GM19351 (cell line): ENCODE results near the gene ALDH8A1.
A peak's percentile ranks its signal among the peaks of the same experiment; 100 is the strongest.

ENCODE experiments used
- ATAC-seq: cut with Tn5 transposase; IDR thresholded peaks from one replicate; pipeline ENCODE4 v1.9.1; 2021; ENCODE audit warnings: mild to moderate bottlenecking, moderate library complexity; ENCODE audit not compliant: unreplicated experiment

ALDH8A1 gene

DNA sequence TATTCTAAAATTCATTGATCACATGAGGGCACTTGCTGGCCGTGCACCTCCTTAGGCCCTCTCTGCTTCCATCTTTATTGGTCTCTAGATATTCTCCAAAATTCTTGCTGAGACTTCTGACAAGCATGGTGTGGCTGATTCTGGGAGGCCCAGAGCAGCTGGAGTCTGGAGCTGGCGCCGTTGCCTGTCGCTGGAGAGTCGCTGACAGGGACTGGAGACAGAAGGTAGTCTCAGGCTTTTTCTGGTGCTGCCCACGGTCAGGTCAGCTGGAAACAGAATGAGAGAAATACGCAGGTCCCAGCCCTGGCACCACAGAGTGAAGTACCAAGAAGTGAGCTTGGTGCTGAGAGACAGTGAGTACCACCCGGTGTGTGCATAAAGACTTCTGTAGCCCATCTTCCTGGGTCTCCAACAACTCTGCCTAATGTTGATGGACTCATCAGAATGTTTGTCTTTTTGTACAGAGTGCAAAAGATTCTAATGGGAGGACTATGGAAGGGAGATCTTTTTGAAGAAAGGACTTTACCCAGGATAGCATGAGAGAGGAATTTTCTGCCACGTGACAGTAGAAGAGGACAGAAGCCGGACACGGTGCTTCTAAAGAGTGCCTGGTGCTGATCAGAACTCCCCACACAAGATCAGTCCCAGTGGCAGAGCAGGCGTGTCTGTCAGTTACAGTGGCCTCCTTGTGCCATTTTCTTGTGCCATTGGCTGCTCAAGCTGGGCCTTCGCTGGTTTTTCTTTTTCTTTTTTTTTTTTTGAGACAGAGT is 1.8 kb upstream of the ALDH8A1 start:
- no peak for ATAC-seq

DNA sequence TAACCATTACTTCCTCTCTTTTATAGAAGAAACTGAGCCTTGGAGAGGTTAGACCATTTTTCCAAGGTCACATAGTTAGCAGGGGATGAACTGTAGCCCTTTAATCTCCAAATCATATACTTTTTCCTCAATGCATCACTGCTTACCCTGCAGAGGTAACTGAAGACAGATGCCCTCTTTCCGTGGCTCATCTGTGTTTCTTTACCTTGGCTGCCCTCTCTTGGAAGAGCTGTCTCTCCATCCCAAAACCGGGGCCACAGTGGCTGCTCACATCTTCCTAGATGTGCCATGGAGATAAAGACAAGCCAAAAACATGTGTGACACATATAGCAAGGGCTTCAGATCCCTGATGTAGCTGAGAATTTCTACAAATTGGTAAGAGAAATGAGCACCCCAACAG is 581 bp upstream of the ALDH8A1 start:
- ATAC-seq = no peak

DNA sequence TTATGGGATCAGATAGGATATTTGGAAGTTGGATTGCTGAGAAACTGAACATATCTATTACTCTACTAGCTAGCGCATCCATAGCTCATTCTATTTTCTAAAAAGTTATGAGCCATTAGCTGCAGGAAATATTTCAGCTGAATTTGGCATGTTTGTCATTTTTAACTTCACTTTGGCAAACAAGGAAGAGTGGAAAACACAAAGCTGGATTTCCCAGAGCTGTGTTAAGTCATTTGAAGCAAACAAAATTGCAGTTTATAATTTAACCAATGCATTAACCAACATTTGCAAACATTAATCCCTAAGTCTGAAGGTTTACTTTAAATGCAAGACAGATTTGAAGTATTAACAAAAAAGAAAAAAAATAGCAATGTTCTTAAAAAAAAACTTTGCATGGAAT is 1.2 kb downstream of the ALDH8A1 start:
- no peak for ATAC-seq

DNA sequence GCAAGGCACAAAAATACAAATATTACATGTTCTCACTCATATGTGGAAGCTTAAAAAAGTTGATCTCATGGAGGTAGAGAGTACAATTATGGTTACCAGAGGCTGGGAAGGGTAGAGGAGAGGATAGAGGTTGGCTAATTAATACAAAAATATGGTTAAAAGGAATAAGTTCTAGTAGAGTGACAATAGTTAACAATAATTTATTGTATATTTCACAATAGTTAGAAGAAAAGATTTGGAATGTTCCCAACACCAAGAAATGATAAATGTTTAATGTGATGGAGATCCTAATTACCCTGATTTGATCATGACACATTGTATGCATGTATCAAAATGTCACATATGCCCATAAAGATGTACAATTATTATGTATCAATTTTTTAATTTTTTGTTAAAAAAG is 1.8 kb downstream of the ALDH8A1 start:
- ATAC-seq = no peak

DNA sequence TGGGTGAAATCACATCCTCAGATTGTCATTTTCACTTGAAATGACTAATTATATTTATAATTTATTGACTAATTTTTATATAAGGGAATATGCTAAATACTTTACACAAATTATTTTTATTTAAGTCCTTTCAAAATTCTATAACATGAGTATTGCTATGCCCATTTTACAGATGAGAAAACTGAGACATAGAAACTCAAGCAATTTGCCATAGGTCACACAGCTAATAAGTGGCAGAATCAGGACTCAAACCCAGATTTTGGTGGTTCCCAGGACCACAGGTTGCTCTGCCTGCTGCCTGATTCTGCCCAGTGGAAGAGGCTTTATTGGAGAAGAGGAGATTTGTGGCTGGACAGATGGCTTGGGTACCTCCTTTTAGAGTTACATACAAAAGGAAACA is 4.9 kb downstream of the ALDH8A1 start:
- no peak for ATAC-seq

DNA sequence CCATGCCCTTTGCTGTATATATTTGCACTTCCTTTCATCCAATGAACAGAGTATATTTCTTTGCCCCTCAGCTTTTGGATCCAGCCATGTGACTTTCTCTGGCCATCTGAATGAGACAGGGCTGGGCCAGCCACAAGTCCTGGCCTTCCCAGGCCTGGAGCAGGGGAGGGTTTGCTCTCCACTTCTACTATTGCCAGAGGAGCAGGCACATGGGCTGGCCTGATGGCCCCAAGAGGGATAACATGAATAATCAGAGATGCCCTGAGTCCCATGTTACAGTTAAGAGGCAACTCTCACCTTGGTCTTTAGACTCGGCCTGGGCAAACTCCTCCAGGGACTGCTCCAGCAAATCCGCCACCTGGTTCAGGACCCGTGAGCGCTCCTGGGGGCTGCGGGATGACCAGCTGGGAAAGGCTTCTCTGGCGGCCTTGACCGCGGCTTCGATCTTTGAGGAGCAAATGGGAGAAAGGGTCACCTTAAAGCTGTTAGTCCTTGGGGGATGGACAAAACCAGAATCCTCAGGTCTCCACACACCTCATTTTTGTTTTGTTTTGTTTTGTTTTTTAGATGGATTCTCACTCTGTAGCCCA is 6.3 kb downstream of the ALDH8A1 start:
- no peak for ATAC-seq

DNA sequence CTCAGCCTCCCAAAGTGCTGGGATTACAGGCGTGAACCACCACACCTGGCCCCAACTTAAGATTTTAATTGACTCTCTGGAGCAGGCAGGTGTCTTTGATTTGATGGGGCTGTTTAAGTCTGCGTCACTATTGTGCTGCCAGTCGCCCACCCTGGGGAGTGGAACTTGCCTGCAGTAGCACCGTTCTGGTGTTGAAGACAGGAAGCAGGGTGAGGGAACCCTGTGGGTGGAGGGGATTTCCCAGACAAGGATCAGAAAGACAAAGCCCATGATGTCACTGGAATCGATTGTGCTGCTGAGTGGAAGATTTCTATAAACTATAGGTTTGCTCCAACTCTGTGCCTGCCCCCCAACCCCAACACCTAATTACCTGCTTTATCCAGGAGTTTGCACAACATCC is 11.0 kb downstream of the ALDH8A1 start:
- peak; percentile 80 for ATAC-seq

DNA sequence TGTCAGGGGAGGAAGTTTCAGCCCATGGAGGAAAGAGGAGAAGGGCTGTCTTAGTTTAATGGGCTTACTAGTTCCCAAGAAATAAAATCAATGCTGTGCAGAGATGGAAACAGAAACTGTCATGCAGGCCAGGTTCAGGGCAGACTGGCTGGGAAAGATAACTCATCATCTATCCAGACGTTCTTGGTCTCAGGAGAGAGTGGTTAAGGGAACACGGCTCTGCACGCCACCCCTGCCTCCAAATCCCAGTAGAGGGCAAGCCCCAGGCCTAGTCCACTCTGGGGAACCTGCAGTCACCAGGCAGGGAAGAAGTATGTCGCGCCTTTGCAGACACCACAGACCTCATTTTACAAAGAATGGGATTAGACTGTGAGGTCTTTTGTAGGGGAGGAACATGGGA is 12.5 kb downstream of the ALDH8A1 start:
- no peak for ATAC-seq

DNA sequence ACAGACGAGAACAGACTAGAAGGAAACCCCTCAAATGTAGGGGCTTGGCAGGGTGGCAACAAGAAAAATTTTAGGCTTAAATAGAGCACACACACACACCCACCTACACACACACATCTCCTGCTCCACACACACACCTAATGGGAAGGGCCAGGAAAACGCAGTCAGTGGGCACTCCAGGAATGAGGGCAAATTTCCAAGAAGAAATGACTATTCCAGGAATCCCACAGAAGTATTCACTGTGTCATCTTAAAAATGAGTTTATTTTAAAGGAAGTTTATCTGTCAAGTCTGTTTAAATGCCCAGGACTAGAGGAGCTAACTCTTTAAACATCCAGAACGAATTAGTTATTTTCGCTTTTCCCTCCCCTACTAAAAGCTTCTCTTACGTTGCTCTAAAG is 13.0 kb downstream of the ALDH8A1 start:
- ATAC-seq = no peak

DNA sequence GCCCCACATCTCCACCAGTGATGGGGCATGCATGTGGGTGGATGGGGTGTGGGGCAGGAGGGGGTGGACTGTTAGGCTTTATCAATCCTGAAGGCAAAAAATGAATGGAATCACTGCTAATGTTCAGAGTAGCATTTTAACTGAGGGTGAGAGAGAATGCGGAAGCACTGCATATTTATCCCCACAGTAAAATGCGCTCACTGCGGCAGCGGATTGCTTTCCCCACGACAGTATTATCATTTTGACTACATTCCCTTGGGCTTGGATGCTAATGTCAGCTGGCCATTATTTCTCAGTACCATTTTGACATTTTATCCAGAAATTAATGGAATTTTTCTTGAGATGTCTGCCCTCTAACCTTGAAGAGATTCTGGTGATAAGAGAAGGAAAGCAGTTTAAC is 13.4 kb downstream of the ALDH8A1 start:
- ATAC-seq = no peak

DNA sequence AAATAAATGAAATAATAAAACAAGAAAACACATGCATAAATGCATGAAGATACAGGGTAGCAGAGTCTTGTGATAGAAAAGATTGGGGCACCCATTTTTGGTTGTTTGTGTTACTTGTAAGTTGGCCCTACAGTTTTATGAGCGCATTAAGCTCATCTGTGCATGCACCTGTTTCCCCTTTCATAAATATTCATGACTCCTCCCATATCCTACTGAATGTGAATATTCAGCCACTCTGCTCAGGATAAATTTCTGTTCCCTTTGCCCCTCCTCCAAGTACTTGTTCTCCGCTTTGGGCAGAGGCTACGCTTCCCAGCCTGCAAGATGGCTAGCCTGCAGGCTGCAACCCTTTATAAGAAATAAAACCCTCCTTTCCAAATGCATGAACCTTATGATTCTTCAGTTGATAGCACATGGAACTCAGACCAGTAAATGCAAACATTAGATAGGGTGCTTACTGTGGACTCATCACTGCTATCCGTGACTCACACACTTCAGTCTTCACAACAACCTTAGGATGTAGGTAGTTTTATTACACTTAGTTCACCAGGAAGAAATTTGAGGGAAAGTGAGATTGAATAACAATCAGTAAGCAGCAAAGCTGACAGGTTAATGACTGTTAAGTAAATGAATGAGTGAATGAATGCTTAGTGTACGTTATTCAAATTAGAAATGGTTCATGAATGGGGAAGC is 15.0 kb downstream of the ALDH8A1 start:
- ATAC-seq = no peak

DNA sequence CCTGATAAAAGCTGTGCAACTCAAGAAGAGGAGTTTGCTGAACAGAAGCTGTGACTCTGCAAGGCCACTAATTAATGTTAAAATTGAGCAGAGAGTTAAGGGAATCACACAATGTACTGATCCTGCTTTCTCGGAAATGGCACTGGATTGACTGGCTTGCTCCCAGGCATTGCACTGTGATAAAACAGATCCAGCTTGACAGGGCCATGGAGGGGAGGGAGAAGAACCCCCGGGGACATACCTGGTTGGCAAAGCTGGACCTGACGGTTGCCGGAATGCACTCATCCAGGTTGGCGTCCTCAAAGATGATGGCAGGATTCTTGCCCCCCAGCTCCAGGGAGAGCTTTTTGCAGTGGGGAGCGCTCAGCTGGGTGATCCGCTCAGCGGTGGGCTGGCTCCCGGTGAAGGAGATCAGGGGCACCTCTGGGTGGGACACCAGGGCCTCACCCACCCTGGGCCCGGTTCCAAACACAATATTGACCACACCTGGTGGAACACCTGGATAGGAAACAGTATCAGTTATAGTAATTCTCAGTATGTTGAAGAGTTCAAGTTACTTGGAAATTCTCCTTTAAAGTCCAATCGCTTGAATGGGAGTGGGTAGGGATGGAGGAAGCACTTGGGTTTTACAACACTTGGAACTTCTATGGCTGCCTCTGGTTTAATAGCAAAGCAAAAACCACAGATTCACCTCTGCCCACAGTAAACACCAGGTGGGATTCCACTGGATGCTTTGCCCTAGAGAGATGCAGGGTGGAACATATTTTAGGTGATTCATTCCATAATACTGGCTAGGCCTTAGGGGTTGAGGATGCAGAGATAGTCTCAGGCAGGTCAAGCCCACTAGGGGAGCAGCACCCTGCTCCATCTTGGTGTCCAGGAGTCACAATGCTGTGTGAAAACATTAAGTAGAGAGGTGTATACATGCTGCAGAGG is 17.1 kb downstream of the ALDH8A1 start:
- no peak for ATAC-seq

DNA sequence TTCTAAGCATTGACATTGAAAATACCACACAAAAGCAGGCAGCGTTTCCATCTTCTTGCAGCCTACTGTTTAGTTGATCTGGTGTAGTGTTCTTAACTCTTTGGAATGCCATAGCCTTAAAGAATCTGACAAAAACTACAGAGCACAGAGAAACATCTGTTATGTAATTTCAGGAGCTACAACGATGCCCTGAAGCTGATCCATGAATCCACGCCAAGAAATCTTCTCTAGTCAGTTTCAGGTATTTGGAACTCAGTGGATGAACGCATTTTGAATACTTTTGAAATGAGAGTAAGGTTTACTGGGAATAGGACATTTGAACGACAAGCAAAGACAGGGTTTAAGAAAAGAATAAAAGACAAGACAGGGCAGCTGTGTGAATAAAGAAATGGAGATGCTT is 17.8 kb downstream of the ALDH8A1 start:
- no peak for ATAC-seq

DNA sequence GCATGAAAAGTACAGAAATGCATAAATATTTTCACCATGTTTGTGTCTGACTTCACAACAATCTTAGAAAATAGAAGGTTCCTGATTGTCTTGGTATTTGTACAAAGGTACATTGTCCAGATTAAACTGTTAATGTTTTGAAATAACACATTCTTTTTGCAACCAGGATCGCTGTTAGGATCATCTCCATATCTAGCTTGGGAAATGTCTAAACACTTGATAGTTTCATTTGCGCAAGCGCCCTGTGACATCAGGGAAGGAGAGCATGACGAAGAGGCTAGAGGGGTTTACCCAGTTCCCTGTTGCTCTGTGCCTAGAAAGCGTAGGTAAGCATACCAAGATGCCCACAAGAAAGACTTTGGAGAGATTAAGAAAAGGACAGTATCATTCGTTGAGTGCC is 19.4 kb downstream of the ALDH8A1 start:
- ATAC-seq = no peak

DNA sequence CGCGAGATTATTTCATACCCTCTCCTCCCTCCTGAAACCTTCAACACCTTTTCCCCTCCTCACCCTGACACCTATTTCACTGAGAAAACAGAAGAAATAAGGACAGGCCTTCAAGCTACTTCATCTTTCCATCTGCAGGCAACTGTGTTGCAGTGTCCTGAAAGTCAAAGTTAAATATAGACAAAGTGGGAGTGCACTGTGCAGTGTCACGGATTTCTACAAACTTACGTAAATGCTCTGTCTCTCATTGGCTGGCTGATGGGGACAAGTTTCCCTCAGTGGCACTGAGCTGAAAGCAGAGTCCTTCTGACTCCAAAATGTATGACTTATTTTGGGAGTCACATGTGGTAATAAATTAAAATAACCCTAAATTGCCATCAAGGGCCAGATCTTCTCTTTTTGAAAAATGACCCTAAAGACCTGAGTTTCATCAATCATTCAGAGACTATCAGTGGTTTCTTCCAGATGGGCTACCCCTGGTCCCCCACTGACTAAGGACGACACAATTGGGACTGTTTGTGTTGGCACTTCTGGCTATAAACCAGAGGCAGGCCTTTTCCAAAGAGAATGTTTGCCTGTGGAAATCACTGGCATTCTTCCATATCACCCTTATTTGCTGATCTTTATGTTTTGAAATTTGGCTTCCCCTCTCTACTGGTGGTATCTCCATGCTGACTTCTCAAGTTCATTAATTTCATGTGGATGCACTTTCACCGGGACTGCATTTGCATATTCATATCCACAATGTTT is 21.6 kb downstream of the ALDH8A1 start:
- no peak for ATAC-seq

DNA sequence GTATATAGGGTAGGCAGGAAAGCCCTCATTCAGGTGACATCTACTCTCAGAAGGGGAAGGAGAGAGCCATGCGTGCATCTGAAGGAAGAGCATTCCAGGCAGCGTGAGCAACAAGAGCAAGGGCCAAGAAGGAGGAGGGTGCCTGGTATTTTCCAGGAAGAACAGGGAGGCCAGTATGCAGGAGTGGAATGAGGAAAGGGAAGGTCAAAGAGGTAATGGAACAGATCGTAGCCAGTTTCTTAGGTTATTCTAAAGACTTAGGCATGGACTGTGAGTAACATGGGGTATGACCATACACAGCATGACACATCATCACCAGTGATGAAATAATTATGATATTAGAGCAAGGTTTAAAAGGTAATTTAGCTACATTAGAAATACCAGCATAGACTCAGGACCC is 24.1 kb downstream of the ALDH8A1 start:
- ATAC-seq = no peak

DNA sequence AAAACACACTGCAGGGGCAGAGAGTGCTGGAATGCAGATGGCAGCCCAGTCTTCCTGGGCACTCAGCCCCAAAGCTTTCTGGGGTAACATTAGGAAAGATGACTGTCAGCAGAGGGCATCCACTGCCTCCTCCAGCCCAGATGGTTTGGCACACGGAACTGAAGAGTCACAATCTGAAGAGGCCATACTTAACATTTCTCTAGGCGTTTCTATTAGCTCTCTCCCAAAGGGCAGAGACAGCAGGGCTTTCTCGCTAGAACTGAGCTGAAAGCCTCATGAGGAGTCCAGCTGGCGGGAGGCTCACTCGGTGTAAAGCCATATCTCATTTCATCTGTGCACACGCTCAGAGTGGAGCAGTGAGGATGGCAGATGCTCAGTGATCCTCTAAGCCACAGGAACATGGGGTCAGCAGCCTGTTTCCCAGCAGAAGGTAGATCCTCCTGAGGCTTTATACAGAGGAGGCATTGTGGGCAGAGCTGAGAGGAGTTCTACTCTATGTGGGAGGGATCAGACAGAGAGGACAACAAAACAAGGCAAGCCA is 28.1 kb downstream of the ALDH8A1 start:
- ATAC-seq = no peak

DNA sequence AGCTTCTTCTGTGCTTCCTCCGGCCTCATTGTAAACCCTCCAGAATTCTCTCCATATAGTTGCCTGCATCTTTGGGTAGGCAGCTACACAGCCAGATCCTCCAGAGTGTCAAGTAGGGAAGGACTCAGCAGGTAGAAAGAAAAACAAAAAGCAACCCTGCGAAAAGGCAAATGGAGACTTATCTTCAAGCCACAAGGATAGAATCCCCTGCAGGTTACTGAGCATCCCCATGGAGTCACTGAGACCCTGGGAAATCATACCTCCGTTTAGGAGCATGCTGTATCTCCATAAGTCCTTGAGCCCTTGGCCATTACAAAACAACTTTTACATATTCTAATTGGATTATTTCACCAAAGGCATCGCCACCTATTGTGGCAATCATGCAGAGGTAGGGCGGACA is 28.6 kb downstream of the ALDH8A1 start:
- ATAC-seq = no peak

DNA sequence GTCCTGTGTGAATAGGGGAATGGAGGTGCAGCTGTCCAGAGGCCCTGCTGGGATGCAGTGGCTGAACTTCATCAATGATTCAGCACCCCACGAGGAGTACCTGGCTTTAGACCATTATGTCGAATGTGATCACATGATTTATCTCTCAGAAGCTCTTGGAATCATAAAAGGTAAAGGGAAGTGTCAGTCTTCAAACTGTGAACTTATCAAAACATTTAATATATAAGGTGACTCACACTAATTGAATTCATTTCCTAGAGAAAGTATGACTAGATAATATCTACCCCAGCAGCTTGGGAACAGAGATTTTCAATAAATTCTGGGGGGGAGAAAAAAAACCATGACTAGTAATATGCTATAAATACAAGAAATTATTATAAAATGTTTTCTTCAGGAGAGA is 29.5 kb downstream of the ALDH8A1 start:
- no peak for ATAC-seq

DNA sequence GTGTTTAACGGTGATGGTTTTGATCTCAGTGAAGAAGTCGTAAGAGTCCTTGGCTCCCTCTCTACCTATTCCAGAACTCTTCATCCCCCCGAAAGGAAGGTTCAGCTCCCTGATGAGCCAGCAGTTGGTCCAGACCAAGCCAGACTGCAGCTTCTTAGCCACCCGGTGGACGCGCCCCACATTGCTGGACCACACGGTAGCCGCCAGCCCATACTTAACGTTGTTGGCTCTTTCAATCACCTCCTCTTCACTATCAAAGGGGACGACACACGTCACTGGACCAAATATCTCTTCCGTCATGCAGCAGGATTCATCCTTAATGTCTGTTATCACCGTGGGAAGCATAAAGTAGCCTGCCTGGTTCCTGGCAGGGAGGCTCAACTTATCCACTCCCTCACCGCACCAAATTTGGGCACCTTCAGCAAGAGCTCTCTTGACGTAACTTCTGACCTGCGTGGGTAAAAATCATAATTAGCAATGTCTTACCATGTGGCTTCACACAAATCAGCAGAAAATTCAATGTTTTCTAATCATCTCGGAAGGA is 31.4 kb downstream of the ALDH8A1 start:
- ATAC-seq = no peak
